Endodermal cell (in vitro differentiated cells): ENCODE measurements around the gene DLG5. TPM values are rescaled to one million over a fixed set of nuclear protein-coding genes. Genes with fewer than 3 reads are reported as not detected.

Experiments used
- DNase-seq: peaks from one replicate; pipeline ENCODE4 v3.0.0-alpha.2; 2017
- H3K27ac ChIP-seq: 2 replicates; pipeline ENCODE4 v1.5.1; 2013; ENCODE audit warnings: mild to moderate bottlenecking, low read depth, low read length, moderate library complexity
- H3K27me3 ChIP-seq: 2 replicates; pipeline ENCODE4 v1.6.1; 2013; ENCODE audit warnings: mild to moderate bottlenecking, low read length, moderate library complexity; ENCODE audit not compliant: insufficient read depth, control insufficient read depth, poor library complexity, severe bottlenecking
- H3K36me3 ChIP-seq: 2 replicates; pipeline ENCODE4 v1.7.0; 2013; ENCODE audit warnings: mild to moderate bottlenecking, low read length, moderate library complexity; ENCODE audit not compliant: control insufficient read depth, insufficient read depth
- H3K4me1 ChIP-seq: one replicate; pipeline ENCODE4 v1.7.0; 2013; ENCODE audit warnings: low read length; ENCODE audit not compliant: control insufficient read depth, insufficient read depth
- H3K4me3 ChIP-seq: 2 replicates; pipeline ENCODE4 v1.5.1; 2013; ENCODE audit warnings: mild to moderate bottlenecking, low read length, moderate library complexity
- H3K9ac ChIP-seq: 2 replicates; pipeline ENCODE4 v1.6.1; 2013; ENCODE audit warnings: mild to moderate bottlenecking, low read length, moderate library complexity; ENCODE audit not compliant: poor library complexity, severe bottlenecking; ENCODE audit errors: extremely low read depth
- H3K9me3 ChIP-seq: 2 replicates; pipeline ENCODE4 v1.6.1; 2013; ENCODE audit warnings: mild to moderate bottlenecking, low read length, moderate library complexity; ENCODE audit not compliant: control insufficient read depth
- H3K27ac Mint-ChIP-seq: 2 replicates; pipeline ENCODE4 v1.8.0; 2020; ENCODE audit warnings: mixed read lengths
- H3K27me3 Mint-ChIP-seq: 2 replicates; pipeline ENCODE4 v1.8.0; 2021; ENCODE audit warnings: mild to moderate bottlenecking, mixed read lengths; ENCODE audit not compliant: insufficient read depth
- H3K36me3 Mint-ChIP-seq: 2 replicates; pipeline ENCODE4 v1.8.0; 2020; ENCODE audit warnings: low read depth, mixed read lengths
- H3K4me1 Mint-ChIP-seq: 2 replicates; pipeline ENCODE4 v1.8.0; 2020; ENCODE audit warnings: mixed read lengths
- H3K4me3 Mint-ChIP-seq: 2 replicates; pipeline ENCODE4 v1.8.0; 2020; ENCODE audit warnings: mild to moderate bottlenecking, moderate library complexity, mixed read lengths
- H3K9me3 Mint-ChIP-seq: 2 replicates; pipeline ENCODE4 v1.8.0; 2020; ENCODE audit warnings: mild to moderate bottlenecking, mixed read lengths
- WGBS, 2 experiments: methylation state at CpG; one replicate each; pipeline versions ENCODE4 v1.1.5 to v1.1.7; 2013; ENCODE audit warnings: missing lambda C conversion rate in 2 of 2, mixed read lengths in 1 of 2; ENCODE audit not compliant: insufficient coverage in 1 of 2, insufficient read length in 1 of 2; 5-methylcytosine and 5-hydroxymethylcytosine counted together
- total RNA-seq, 2 donors: library from RNA; stranded (reverse); fragmentation: NEBNext Ultra II Directional in 1 of 2; extraction: Animal tissue kit (Norgen Biotek cat#: 25700) in 1 of 2; gene quantifications; 2 replicates in 1 of 2; 3 replicates in 1 of 2; pipeline ENCODE4 v1.2.1, GENCODE V29; 2021
- TF ChIP-seq, protein P1 (sequence below): fragments of 200-600 bp; sonication (generic); conservative IDR thresholded peaks from 2 replicates; pipeline ENCODE4 v1.5.0; 2021; ENCODE audit warnings: antibody characterized with exemption, mild to moderate bottlenecking

The DLG5 gene
- total RNA-seq, 2 donors from 2014 or later, result 79.4 to 83.4 TPM

- no peaks in the 10 kb centered on the region for H3K9me3 Mint-ChIP-seq
- H3K27ac Mint-ChIP-seq, result peak overlapping the region; percentile 86
- no peak overlapping the region for H3K4me3 ChIP-seq
- H3K36me3 Mint-ChIP-seq, result no peaks in the 10 kb centered on the region
- H3K27me3 ChIP-seq, result no peaks in the 10 kb centered on the region
- TF ChIP-seq, protein P1, sequence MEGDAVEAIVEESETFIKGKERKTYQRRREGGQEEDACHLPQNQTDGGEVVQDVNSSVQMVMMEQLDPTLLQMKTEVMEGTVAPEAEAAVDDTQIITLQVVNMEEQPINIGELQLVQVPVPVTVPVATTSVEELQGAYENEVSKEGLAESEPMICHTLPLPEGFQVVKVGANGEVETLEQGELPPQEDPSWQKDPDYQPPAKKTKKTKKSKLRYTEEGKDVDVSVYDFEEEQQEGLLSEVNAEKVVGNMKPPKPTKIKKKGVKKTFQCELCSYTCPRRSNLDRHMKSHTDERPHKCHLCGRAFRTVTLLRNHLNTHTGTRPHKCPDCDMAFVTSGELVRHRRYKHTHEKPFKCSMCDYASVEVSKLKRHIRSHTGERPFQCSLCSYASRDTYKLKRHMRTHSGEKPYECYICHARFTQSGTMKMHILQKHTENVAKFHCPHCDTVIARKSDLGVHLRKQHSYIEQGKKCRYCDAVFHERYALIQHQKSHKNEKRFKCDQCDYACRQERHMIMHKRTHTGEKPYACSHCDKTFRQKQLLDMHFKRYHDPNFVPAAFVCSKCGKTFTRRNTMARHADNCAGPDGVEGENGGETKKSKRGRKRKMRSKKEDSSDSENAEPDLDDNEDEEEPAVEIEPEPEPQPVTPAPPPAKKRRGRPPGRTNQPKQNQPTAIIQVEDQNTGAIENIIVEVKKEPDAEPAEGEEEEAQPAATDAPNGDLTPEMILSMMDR, result peak; percentile 90
- H3K27me3 Mint-ChIP-seq, result no peaks in the 10 kb centered on the region
- WGBS, 2 experiments, result 23 to 100% methylated on average over 1 to 12 of the region's 12 CpGs
- H3K9ac ChIP-seq, result no peak overlapping the region
- H3K4me1 ChIP-seq, result no peaks in the 10 kb centered on the region
- peak; percentile 93 for DNase-seq
- no peaks in the 10 kb centered on the region for H3K36me3 ChIP-seq
- no peak overlapping the region for H3K27ac ChIP-seq
- H3K4me1 Mint-ChIP-seq, result peaks cover 5% of the 10 kb centered on the region
- no peaks in the 10 kb centered on the region for H3K9me3 ChIP-seq
- H3K4me3 Mint-ChIP-seq, result no peak overlapping the region
Observed at GRCh38 chr10:77756319-77757232, 170.0 kb downstream of the DLG5 start.

DNA sequence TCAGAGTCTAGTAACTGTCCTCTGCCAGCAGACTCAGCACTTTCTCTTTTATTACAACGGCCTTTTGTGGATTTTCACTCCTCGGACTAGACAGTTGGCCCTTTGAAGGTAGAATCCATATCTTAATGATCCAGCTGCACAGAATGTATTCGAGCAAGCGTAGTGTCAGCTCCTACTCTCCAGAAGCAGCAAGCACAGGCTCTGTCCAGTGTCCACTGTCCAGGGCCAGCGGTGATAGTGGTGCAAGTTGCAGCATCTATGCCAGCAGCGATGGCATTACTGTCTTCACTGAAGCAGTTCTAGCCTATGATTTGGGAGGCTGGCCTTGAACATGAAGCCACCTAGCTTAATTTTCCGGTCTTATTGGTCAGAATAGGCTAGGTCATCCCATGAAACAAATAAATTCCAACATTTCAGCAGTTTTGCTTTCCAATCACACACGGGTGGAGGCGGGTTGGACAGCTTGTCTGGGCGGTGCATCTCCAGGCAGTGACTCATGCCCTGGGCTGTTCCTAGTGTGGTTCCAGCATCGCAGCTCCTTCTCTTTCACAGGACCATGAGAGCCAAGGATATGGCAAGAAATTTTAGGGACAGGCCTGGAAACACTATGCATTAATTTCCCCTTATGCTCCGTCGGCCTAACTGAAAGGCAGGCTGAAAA lies 180.4 kb downstream of the DLG5 start:
- Histone ChIP-seq H3K4me3 (no peak overlapping the region), H3K9ac (no peak overlapping the region), H3K27me3 (no peaks in the 10 kb centered on the region), H3K9me3 (peaks cover 9% of the 10 kb centered on the region), H3K27ac (no peak overlapping the region), H3K36me3 (no peaks in the 10 kb centered on the region), H3K4me1 (no peaks in the 10 kb centered on the region)
- H3K4me3 Mint-ChIP-seq, result no peak overlapping the region
- no peak overlapping the region for H3K27ac Mint-ChIP-seq
- TF ChIP-seq, protein P1, result no peak
- H3K9me3 Mint-ChIP-seq, result peaks cover 11% of the 10 kb centered on the region
- WGBS, 2 experiments, result 92 to 98% methylated on average over 12 to 13 of the region's 13 CpGs
- H3K27me3 Mint-ChIP-seq, result no peaks in the 10 kb centered on the region
- H3K36me3 Mint-ChIP-seq, result no peaks in the 10 kb centered on the region
- DNase-seq, result no peak
- H3K4me1 Mint-ChIP-seq, result no peaks in the 10 kb centered on the region

DNA sequence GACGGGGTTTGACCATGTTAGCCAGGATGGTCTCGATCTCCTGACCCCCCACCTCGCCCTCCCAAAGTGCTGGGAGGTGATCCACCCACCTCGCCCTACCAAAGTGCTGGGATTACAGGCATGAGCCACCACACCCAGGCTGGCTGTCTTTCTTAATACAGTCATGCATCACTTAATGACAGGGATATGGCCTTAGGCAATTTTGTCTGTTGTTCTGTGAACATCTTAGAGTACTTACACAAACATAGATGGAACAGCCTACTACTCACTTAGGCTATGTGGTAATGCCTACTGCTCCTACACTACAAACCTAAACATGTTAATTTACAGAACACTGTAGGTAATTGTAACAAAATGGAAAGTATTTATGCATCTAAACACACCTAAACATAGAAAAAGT lies 182.3 kb downstream of the DLG5 start:
- Histone ChIP-seq H3K9ac (no peak overlapping the region), H3K27ac (no peak overlapping the region), H3K9me3 (peaks cover 14% of the 10 kb centered on the region), H3K4me1 (no peaks in the 10 kb centered on the region), H3K4me3 (no peak overlapping the region), H3K27me3 (no peaks in the 10 kb centered on the region), H3K36me3 (no peaks in the 10 kb centered on the region)
- Mint-ChIP-seq H3K9me3 (peaks cover 16% of the 10 kb centered on the region), H3K4me3 (no peak overlapping the region), H3K4me1 (no peaks in the 10 kb centered on the region), H3K27ac (no peak overlapping the region), H3K27me3 (no peaks in the 10 kb centered on the region), H3K36me3 (no peaks in the 10 kb centered on the region)
- TF ChIP-seq, protein P1, result no peak
- 93 to 100% methylated on average over 1 to 4 of the region's 4 CpGs for WGBS, 2 experiments
- DNase-seq, result no peak
